HEK293T (cell line): ENCODE measurements around the gene ACADL.

Experiments
- BHLHE40 ChIP-seq: fragments of 450-650 bp; IDR thresholded peaks from 2 replicates; pipeline ENCODE4 v1.6.1; 2016; ENCODE audit warnings: mild to moderate bottlenecking, moderate library complexity, borderline replicate concordance
- CTBP1 ChIP-seq: fragments of 450-650 bp; IDR thresholded peaks from 2 replicates; pipeline ENCODE4 v1.6.1; 2016; ENCODE audit warnings: borderline replicate concordance
- FOXK2 ChIP-seq: fragments of 450-650 bp; IDR thresholded peaks from 2 replicates; pipeline ENCODE4 v1.6.1; 2016; ENCODE audit warnings: mild to moderate bottlenecking
- FOXM1 ChIP-seq: fragments of 450-650 bp; IDR thresholded peaks from 2 replicates; pipeline ENCODE4 v1.6.1; 2017; ENCODE audit warnings: mild to moderate bottlenecking, borderline replicate concordance
- SP1 ChIP-seq: fragments of 450-650 bp; IDR thresholded peaks from 2 replicates; pipeline ENCODE4 v1.6.1; 2017

- TF ChIP-seq FOXK2 (no peak), SP1 (no peak), CTBP1 (no peak), FOXM1 (no peak), BHLHE40 (no peak)
These were observed 62.7 kb downstream of the ACADL start for GRCh38 chr2:210162466-210163124.
